ENCODE data around the gene SORCS2.

DNA sequence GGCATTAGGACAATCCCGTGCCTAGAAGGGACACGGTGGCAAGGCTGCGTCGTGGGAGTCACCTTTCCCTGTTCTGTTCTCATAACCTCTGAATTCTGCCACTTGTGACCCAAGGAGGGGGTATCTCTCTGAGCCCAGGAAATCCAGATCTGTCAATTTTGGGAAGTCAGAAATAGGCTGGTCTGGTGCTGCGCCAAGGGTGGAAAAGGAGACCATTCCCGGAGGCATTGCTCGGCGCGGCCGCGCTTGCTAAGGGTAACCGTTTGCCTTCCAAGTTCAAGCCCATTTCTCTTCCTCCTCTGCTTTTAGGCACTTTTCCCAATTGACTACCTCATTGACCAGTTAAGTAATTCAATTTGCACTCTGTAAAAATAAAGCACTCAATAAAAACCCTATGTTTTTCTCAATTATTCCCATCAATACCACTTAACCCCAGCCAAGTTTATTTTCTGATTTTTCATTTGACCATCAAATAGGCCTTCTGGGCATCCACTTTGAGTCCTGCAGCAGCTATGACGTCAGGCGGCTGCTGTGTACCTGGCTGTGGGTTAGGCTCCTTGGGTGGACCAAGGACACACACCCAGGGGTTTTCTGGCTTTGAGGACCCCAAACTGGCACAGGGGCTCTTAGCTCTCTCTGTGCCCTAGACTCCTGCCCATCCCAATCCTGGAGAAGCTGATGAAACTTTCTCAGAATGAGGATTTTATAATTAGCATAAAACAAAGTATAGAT, 12.5 kb downstream of the SORCS2 start:
- TF ChIP-seq, protein P1, sequence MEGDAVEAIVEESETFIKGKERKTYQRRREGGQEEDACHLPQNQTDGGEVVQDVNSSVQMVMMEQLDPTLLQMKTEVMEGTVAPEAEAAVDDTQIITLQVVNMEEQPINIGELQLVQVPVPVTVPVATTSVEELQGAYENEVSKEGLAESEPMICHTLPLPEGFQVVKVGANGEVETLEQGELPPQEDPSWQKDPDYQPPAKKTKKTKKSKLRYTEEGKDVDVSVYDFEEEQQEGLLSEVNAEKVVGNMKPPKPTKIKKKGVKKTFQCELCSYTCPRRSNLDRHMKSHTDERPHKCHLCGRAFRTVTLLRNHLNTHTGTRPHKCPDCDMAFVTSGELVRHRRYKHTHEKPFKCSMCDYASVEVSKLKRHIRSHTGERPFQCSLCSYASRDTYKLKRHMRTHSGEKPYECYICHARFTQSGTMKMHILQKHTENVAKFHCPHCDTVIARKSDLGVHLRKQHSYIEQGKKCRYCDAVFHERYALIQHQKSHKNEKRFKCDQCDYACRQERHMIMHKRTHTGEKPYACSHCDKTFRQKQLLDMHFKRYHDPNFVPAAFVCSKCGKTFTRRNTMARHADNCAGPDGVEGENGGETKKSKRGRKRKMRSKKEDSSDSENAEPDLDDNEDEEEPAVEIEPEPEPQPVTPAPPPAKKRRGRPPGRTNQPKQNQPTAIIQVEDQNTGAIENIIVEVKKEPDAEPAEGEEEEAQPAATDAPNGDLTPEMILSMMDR (conservative IDR thresholded peaks at IDR 0.05; ENCODE audit: low read depth, low read length) = no peak
- TF ChIP-seq EZH2 (IDR thresholded peaks at IDR 0.05; ENCODE audit: low read length, unreplicated experiment) = no peak

All from PC-3 (cell line).